GM18508 (cell line): ENCODE results near the gene CEP78.
A peak's percentile ranks its signal among the peaks of the same experiment; 100 is the strongest.
"Not testable (repeated sequence)": the region's sequence is repeated elsewhere in the genome, so short reads cannot be mapped to it uniquely, and the experiment has no call there.

Source experiments
- ATAC-seq: cut with Tn5 transposase; IDR thresholded peaks from one replicate; pipeline ENCODE4 v1.9.1; 2021; ENCODE audit warnings: moderate number of reproducible peaks; ENCODE audit not compliant: insufficient read depth, unreplicated experiment

Gene CEP78

DNA sequence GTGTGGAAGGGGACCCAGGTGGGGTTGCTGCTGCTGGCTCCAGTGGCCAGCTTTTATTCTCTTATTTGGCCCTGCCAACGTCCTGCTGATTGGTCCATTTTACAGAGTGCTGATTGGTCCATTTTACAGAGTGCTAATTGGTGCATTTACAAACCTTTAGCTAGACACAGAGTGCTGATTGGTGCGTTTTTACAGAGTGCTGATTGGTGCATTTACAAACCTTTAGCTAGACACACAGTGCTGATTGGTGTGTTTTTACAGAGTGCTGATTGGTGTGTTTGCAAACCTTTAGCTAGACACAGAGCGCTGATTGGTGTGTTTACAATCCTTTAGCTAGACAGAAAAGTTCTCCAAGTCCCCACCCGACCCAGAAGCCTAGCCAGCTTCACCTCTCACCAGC, 48.3 kb downstream of the CEP78 start:
- not testable (repeated sequence) for ATAC-seq

DNA sequence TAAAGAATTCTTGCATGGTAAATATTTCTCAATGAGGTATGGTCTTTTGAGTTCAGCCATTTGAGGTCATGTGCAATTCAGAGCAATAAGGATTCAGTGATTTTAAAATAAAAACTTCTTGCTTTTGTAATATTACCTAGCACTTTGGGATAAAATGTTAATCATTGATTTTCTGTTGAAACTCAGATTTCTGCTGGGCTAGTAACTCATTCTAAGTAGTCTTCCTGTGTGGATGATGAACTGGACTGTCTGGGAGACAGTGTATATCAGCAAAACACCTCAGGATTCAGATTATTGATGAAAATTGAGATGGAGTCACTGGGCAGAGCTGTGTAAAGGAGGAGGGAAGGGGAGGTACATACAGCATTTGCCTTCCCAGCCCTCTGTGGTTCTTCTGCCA, 50.2 kb downstream of the CEP78 start:
- ATAC-seq, result no peak

DNA sequence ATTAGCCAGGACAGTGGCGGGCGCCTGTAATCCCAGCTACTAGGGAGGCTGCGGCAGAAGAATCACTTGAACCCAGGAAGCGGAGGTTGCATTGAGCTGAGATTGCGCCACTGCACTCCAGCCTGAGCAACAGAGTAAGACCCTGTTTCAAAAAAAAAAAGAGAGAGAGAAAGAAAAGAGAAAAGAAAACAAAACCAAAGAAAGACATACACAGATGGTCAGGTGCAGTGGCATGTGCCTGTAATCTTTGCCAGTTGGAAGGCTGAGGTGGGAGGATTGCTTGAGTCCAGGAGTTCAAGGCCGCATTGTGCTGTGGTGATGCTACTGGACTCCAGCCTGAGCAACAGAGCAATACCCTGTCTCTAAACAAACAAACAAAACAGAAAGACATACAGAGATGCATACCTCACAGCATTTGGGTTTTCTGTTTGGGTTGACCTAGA, 51.1 kb downstream of the CEP78 start:
- no peak for ATAC-seq

DNA sequence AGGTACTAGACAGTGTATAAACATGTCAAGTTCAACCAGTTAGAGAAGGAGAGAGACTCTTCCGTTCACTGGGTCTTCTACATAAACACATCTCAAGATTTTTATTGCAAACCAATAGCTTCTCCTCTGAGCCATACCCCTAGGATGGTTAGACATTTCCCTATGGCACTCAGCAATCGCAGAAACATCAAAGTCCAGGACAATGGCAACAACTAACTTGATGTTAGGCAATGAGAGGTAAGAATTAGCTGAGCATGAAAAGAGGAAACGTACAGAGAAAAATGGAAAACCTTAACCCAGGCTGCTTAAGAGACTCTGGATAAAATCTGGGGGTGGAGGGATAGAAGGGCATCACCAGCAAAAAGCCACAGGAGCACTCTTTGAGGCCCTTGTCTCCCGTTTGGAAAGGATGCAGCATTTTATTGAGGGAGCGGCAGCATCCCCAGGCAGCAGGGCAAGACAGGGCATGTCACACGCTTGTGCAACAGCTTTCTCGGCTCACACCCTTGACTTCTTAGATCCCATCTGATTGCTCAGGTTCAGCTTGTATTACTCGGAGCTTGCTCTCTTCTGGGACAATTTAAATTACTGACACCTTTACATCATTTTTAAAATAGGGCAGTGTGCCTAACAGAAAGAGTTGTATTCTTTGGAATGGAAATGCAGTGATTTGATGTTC, 52.5 kb downstream of the CEP78 start:
- no peak for ATAC-seq

DNA sequence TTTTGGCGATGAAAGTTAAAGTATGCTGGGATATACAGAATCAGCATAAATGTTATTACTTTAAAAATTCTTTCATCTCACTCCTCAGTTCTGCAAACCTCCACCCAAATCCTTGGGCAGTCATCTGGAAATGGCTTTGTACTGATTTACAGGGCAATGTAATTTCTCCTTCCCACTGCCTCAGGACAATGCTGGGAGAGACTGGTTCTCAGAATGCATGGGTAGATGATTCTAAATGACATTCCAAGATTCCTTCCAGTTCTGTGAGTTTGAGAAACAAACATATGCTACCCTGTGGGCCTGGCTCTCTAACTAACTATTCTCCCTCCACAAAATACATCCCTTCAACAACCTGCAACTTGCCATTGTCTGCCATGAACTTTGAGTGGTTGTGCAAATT, 53.6 kb downstream of the CEP78 start:
- ATAC-seq, result no peak

DNA sequence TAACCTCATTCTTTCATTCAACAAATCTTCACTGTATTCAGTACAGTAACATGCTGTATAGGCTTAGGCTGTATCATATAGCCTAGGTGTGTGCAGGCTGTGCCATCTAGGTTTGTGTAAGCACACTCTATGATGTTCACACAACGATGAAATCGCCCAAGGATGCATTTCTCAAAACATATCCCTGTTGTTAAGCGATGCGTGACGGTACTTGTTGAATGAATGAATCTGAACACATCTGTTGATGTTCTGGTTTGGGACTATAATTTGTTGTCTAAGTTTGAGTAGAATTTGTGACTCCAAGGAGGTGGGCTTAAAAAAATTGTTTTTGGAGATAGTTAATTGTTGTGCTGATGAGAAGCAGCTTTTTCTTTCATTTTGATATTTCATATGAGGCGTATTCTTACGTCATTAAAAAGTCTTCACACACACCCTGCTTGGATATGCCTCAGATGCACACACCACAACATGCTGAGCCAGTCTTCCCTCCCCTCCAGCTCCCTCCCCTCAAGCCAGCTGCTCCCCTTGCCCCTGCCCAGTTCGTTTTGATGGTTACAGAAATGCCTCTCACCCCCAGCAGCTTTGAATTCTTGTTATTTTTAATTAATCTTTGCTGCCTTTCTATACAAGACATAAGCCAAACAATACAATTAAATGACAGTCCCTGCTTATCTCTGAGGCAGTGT, 55.5 kb downstream of the CEP78 start:
- ATAC-seq, result no peak

DNA sequence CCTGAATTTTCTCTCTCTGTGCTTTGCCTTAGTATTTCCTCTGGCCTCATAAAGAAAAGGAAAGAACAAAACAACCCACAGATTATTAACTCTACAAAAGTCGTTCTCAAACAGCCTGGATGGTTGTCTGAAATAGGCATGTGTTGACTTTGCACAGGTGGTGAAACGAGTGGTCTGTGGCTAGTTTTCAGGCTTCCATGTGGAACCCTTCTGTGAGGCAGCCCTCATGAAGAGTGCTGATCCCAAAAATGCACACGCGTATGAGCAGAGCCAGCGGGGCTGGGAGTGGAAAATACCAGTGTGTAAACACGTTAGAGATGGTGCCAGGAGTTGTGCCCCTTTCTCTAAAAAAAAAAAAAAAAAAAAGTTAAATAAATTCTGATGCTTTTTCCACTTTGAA, 56.2 kb downstream of the CEP78 start:
- no peak for ATAC-seq

DNA sequence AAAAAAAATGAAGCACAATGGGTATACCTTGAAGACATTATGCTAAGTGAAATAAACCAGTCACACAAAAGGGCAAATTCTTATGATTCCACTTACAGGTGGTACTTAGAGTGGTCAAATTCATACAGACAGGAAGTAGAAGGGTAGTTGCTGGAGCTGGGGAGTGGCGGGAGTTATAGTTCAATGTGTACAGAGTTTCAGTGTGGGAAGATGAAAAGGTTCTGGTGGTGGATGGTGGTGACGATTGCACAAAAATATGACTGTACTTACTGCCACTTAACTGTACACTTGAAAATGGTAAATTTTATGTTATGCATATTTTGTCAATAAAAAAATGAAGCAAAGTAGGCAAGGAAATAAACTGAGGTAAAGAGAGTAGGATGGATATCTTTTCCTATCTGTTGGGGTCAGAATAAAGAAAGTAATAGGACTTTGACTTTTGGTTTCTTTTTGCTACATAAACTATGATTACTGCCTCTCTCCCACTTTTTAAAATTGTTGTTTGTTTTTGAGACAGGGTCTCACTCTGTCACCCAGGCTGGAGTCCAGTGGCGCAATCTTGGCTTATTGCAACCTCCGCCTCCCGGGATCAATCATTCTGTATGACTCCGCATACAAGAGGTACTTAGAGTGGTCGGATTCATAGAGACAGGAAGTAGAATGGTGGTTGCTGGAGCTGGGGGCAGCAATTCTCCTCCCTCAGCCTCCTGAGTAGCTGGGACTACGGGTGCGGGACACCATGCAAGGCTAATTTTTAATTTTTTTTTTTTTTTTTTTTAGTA, 57.0 kb downstream of the CEP78 start:
- ATAC-seq, result no peak

DNA sequence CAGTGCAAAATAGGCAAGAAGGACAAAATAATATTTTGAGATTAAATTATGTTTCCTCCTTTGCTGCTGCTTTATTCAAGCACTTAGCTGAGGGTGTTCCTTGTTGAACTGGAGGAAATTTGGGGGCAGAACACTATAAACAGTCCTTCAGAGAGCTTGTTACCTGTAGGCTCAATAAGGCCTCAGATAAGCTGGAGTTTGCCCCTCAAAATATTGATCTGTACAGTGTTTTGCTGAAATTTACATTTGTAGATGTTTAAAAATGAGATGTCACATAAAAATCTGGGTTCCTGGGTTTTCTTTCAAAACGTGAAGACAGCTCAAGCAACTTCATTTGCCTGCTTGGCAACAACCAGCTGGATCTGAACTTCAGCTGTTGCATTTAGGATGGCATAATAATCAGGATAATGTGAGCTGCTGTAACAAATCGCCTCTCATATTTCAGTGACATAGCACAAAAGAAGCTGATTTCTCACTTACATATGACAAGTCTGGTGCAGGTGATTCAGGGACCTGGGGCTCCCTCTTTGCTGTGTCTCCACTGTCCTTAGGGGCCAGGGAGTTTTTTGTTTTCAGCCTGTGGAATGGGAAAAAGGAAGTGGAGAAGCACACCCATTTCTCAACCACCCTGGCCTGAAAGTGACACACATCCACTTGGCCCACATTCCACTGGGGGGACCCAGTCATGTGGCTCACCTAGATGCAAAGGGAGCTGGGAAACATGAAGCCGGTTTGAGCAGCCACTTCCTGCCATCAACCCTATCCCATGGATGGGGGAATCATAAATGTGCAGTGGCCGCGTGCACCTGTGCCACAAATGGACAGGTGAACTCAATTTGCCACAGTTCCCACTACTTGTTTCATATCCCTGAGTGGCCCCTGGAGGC, 58.7 kb downstream of the CEP78 start:
- ATAC-seq, result no peak

DNA sequence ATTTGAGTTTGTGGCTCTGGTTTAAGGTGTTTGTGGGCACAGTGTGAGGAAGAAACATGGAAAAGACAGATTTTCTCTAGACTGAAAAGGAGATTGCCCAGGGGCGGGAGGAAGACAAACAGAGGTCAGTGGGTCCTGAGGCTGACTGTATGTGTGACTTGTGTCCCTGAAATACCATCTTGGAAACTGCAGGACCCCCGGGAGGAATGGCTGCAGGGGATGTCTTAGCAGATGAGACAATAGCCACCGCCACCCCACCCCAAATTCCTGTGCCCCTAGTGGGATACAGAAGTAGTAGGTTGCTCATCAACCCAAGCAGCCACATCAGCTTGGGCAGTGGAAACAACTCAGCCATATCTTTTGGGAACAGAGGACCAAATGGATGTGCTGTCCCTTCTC, 59.3 kb downstream of the CEP78 start:
- no peak for ATAC-seq

DNA sequence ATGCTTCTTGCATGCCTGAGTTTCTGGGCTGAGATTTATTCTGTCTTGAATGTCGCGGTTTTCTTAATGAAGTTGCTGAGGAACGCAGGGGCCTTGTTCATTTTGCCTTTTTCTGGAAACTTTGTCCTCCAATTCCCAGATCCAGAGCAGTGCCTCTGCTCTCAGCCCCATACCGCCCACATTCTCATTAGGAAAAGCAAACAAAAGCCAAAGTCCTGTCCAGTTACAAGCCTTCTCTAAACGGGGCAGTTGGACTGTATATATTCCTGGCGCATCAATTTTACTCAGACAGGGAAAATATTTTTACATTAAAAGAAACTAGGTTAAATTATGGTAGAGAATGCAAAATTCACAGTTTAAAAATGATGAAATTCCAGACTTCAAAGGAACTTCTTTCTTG, 59.9 kb downstream of the CEP78 start:
- ATAC-seq, result no peak

DNA sequence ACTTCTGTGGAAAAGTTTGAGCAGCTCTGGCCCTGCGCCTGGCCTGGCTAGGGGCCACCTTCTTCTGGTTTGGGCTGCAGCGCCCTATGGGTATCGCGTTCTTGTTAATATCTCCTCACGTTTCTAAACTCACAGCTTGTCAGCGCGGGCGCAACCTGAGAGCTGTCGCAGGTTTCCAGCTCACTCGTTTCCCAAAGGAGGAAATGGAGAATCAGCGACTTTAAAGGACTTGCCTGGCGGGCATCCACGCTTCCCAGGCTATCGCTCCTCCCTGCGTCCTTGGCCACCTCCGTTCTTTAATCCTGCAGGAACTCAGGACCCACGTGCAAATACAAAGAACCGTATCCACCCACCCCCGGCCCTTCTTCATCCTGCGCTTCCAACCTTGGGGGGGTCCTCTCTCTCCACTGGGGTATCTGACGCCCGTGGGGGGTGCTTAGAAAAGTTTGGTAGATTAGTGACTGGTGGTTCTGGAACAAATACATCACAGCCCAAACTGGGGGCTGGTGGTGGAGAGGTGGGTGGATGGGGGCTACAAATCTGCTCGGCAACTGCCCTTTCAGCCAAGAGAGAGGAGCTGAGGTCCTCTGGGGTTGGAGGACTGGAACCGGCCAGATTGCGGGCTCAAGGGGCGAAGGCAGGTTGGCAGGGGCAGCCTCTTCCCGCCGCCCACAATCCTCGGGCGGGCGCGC, 60.5 kb downstream of the CEP78 start:
- ATAC-seq, result no peak

DNA sequence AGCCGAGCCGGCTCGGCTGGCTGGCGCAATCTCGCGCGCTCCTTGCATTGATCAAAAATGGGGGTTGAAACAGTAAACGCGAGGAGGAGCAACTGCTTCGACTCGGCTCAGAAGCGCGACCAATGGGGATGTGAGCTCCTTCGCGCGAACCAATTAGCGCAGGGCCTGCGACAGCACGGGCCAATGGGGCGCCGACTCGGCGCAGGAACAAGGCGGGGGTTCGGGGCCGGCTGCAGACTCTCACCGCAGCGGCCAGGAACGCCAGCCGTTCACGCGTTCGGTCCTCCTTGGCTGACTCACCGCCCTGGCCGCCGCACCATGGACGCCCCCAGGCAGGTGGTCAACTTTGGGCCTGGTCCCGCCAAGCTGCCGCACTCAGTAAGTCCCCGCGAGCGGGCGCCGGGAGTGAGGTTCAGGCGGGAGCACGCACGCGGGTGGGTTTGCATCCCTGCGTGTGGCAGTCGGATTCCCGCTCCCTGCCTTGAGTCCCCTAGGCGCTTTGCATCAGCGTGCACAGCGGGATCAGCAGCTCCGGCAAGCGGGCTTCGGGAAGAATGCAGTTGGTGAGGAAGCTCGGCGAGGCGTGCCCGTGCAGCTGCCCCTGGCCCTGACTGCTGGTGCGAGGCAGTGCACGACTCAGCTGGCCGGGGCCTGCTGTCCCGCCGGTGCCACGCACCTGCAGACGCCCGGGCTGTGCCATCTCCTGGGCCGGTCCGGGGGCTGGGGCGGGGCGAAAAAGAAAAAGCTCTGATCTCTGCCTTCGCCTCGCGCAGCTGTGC, 61.2 kb downstream of the CEP78 start, which contains the start of gene PSAT1:
TSS of gene PSAT1 (plus strand) at position 233 of the 779 bp plus-strand sequence. CDS start at position 319, 86 bp downstream.
- peak; percentile 95 for ATAC-seq

DNA sequence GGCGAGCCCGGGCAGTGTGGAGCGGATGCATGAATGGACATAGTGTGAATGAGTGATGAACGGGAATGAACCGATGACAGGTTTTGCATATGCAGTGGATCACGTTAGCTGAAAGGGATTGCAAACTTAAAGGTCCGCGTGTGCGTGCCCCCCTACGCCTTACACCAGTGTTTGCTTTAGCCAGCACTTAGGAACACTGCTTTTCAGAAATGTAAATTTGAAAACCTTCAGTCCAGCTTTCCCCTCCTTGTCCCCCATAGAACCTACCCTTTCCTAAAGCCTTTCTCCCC, 61.7 kb downstream of the CEP78 start:
- ATAC-seq, result peak; percentile 27

DNA sequence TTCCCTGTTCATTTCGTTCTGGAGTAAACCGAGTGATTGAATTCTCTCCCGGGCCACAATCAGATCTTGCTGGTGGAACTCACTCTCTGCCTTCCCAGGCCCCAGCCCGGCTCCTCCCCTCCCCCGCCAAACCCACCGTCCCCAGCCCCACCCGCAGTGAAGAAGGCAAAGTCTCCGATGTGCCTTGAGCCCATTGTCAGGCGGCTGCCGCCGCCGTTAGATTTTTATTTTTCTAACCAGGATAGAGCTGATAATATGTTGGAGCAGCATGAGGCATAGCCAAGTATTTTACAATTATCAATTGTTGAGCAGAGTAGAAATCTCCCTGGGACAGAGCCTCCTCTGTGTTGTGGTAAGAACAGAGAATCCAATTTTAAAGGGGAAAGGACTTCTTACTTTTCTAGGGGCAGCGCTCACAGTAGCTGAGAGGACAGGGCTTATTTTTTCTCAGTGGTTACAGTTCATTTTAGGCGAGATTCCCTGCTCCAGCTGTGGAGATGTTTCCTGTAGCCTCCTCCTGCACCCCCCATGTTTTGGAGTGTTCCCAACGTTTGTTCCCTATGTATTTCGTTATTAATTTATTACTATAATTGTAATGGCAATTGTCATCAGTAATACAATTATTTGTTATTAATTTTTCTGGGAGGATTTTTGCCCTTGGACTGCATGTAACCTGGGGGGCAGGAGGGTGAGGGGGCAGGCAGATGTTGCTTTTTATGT, 62.3 kb downstream of the CEP78 start:
- no peak for ATAC-seq

DNA sequence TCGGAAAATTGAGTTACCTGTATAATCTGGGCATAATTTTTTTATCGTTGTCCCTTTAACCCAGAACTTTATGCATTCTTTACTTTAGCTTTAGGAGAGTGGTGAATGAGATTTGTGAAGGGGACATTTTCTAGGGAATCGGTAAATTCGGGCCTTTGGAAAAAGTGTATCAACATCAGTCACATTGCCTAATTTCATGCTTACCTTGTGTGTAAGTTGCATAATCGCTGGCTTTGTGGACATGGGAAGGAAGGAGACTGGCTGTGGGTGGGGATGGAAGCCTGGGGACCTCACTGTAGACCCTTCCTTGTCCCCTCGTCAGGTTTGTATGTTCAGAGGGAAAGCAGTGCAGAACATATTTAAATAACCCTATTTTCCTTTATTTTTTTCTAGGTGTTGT, 64.3 kb downstream of the CEP78 start:
- ATAC-seq, result no peak

DNA sequence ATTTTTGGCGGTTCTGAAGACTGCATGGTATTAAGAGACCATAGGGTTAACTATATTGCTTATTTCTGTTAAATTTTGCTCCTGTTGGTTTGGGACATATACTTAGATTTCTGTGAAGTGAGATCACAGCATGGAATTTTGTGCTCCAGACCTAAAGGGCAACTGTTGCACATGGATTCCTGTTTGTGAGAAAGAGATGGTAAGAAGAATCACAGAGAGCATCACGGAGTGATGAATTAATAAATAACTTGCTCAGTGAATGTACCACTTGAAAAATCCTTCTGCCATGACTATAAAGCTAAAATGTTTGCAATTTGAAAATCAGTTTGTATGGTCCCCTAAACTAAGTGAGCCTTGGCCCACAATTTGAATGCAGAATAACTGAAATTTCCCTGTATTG, 65.6 kb downstream of the CEP78 start:
- ATAC-seq, result no peak

DNA sequence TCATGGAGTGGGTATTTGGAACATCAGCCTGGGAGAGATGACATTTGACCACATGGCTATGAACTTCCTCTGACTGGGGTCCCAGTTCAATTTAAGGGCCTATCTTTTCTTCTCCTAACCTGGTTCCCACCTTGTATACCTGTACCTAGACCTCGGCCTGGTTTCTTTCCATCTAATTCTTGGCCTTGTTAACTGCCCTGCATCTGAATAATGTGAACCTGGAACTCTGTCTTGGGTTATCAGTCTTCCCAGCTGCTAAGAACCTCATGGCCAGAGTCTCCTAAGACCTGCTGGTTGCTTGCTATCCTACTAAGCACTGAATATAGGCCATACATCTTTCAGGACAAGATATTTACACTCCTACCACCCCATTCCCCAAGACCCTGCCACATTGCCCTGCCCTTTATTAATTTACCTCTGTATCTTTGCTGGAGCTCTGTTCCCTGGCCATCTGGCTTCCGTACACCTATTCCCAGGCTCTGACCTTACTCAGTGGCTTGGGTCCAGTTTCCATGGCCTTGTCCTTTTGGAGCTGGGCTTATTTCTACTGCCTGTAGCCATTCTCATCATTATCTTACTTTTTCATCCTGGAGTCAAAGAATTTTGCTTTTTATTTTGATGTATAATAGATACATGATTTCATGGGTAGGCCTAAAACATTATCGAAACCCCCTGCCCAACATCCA, 67.6 kb downstream of the CEP78 start:
- no peak for ATAC-seq
